Prostate gland (tissue), 2 donors: Measurements from ENCODE around the gene NCOA6.

Experiments used
- POLR2A ChIP-seq: fragments of 450-650 bp; IDR thresholded peaks from one replicate; pipeline ENCODE4 v1.6.1; 2016; ENCODE audit warnings: antibody characterized with exemption, mild to moderate bottlenecking
- POLR2AphosphoS5 ChIP-seq: sonication (generic); formaldehyde crosslinking; IDR thresholded peaks from one replicate; pipeline ENCODE4 v1.6.1; 2017; ENCODE audit warnings: antibody characterized with exemption
- TF ChIP-seq, protein P1 (sequence below), 4 experiments: fragments of 200-600 bp in 2 of 4; fragments of 450-650 bp in 2 of 4; sonication (generic) in 2 of 4; IDR thresholded peaks; 1 replicate in 3 of 4; 2 replicates in 1 of 4; pipeline ENCODE4 v1.5.1; 2016 to 2019; ENCODE audit warnings: antibody characterized with exemption in 4 of 4, mild to moderate bottlenecking in 2 of 4, moderate library complexity in 2 of 4

GRCh38 chr20:34776177-34776576 lies 49.3 kb downstream of the NCOA6 start:
- TF ChIP-seq POLR2A (no peak), POLR2AphosphoS5 (no peak)
- TF ChIP-seq, protein P1, sequence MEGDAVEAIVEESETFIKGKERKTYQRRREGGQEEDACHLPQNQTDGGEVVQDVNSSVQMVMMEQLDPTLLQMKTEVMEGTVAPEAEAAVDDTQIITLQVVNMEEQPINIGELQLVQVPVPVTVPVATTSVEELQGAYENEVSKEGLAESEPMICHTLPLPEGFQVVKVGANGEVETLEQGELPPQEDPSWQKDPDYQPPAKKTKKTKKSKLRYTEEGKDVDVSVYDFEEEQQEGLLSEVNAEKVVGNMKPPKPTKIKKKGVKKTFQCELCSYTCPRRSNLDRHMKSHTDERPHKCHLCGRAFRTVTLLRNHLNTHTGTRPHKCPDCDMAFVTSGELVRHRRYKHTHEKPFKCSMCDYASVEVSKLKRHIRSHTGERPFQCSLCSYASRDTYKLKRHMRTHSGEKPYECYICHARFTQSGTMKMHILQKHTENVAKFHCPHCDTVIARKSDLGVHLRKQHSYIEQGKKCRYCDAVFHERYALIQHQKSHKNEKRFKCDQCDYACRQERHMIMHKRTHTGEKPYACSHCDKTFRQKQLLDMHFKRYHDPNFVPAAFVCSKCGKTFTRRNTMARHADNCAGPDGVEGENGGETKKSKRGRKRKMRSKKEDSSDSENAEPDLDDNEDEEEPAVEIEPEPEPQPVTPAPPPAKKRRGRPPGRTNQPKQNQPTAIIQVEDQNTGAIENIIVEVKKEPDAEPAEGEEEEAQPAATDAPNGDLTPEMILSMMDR (IDR thresholded peaks at IDR 0.05): no peak
